ENCODE measurements around the gene DRGX.

The DRGX gene

GRCh38 chr10:49361178-49361554 lies 34.7 kb downstream of the DRGX start:
- DNase-seq: no peak

- no peak for DNase-seq
These were observed 35.4 kb downstream of the DRGX start for GRCh38 chr10:49360271-49361177.

- DNase-seq: no peak
These were observed 36.3 kb downstream of the DRGX start for GRCh38 chr10:49359349-49360270.

- DNase-seq: no peak
These were observed 38.0 kb downstream of the DRGX start for GRCh38 chr10:49357910-49358309.

GRCh38 chr10:49356944-49357343 lies 38.9 kb downstream of the DRGX start:
- DNase-seq: no peak

GRCh38 chr10:49356181-49356580 lies 39.7 kb downstream of the DRGX start:
- DNase-seq: no peak

GRCh38 chr10:49355221-49355620 lies 40.7 kb downstream of the DRGX start:
- no peak for DNase-seq

GRCh38 chr10:49354593-49354992 lies 41.3 kb downstream of the DRGX start:
- no peak for DNase-seq

GRCh38 chr10:49353895-49354566 lies 41.9 kb downstream of the DRGX start:
- DNase-seq: no peak

- DNase-seq: no peak
These were observed 42.6 kb downstream of the DRGX start for GRCh38 chr10:49353026-49353894.

- DNase-seq: no peak
These were observed 43.6 kb downstream of the DRGX start for GRCh38 chr10:49352323-49352722.

GRCh38 chr10:49351669-49352068 lies 44.2 kb downstream of the DRGX start:
- no peak for DNase-seq

GRCh38 chr10:49350846-49351532 lies 44.9 kb downstream of the DRGX start:
- no peak for DNase-seq

GRCh38 chr10:49350138-49350537 lies 45.8 kb downstream of the DRGX start:
- no peak for DNase-seq

GRCh38 chr10:49349390-49349789 lies 46.5 kb downstream of the DRGX start:
- DNase-seq: no peak

- DNase-seq: no peak
These were observed 47.3 kb downstream of the DRGX start for GRCh38 chr10:49348593-49348992.

- no peak for DNase-seq
These were observed 48.1 kb downstream of the DRGX start for GRCh38 chr10:49347827-49348226.

GRCh38 chr10:49347342-49347741 lies 48.5 kb downstream of the DRGX start:
- DNase-seq: no peak

- no peak for DNase-seq
These were observed 51.0 kb downstream of the DRGX start for GRCh38 chr10:49344840-49345239.

GRCh38 chr10:49338604-49339003 lies 57.3 kb downstream of the DRGX start:
- no peak for DNase-seq

- peak in 1 of 2 donors; percentile 10 for DNase-seq
These were observed 60.4 kb downstream of the DRGX start for GRCh38 chr10:49335364-49335972.

Data from CD4-positive, alpha-beta T cell treated with Interferon alpha-2 for 1 hour (primary cell).